HG02852 (cell line): ENCODE data around the gene ATXN1L.
"Not testable (repeated sequence)": the region's sequence is repeated elsewhere in the genome, so short reads cannot be mapped to it uniquely, and the experiment has no call there.

Experiments
- ATAC-seq: cut with Tn5 transposase; IDR thresholded peaks from one replicate; pipeline ENCODE4 v1.9.1; 2021; ENCODE audit warnings: mild to moderate bottlenecking, moderate library complexity; ENCODE audit not compliant: unreplicated experiment

ATXN1L gene

DNA sequence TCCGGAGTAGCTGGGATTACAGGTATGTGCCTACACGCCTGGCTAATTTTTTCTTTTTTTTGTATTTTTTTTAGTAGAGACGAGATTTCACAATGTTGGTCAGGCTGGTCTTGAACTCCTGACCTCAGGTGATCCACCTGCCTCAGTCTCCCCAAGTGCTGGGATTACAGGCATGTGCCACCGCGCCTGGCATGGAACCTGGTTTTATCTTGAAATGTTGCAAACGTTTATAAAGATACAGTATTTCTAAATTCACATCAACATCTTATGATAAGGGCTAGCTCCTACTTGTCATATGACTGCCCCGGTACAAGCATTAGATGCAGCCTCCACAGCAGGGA is 48.1 kb downstream of the ATXN1L start:
- ATAC-seq, result no peak

DNA sequence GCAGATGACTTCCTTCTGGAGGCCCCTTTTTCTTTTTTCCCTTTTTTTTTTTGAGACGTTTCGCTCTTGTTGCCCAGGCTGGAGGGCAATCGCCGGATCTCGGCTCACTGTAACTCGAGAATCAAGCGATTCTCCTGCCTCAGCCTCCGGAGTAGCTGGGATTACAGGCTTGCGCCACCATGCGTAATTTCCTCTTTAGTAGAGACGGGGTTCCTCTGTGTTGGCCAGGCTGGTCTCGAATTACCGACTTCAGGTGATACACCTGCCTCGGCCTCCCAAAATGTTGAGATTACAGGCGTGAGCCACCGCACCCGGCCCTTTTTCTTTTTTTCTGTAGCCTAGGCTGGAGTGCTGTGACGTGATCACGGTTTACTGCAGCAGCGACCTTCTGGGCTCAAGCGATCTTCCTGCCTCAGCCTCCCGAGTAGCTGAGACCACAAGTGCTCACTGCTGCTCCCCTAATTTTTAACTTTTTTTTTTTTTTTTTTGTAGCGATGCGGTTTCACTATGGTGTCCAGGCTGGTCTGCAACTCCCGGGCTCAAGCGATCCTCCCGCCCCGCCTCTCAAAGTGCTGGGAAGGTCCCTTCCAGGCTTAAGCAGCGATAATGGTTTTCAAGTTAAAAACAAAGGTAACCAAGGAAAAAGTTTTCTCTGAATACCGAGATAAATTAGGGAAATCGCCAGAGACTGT is 48.6 kb downstream of the ATXN1L start:
- ATAC-seq, result peak; percentile 8

DNA sequence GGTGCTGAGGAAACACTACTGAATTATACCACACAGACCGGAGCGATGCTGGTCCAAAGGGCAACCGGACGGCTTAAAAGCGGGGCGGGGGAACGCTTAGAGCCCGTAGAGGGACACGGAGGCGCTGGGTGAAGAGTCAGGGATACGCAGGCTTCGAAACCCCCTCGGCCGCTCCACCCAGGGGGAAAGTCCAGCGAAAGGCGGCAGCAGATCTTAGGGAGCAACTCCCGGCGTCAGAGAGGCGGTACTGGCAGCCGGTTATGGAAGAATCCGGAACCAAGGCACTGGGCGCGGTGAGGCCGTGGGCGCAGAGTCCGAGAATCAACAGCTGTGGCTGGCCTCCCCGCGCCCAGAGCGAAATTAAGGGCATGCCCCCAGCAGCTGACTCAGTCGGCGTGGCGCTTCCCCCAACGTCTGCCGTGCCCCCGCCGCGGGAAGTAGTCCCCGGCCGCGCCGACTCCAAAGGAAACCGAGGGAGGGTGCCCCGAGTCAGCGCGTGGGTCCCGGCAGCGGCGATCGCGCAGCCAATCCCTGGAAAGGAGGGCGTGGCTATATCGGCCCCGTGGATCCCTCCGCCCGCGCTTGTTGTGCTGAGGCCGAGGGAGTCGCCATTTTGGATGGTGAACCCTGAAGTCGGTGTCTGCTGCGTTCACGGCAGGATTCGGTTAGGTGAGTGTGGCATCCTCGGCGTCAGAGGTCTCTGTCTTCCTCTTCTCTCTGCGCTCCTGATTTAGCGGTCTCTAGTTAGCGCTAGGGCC is 49.3 kb downstream of the ATXN1L start, which contains the start of gene IST1:
TSS of gene IST1 (plus strand) at position 611 of the 758 bp plus-strand sequence. CDS start 20,110 bp downstream, outside the sequence.
- ATAC-seq, result peak; percentile 79

DNA sequence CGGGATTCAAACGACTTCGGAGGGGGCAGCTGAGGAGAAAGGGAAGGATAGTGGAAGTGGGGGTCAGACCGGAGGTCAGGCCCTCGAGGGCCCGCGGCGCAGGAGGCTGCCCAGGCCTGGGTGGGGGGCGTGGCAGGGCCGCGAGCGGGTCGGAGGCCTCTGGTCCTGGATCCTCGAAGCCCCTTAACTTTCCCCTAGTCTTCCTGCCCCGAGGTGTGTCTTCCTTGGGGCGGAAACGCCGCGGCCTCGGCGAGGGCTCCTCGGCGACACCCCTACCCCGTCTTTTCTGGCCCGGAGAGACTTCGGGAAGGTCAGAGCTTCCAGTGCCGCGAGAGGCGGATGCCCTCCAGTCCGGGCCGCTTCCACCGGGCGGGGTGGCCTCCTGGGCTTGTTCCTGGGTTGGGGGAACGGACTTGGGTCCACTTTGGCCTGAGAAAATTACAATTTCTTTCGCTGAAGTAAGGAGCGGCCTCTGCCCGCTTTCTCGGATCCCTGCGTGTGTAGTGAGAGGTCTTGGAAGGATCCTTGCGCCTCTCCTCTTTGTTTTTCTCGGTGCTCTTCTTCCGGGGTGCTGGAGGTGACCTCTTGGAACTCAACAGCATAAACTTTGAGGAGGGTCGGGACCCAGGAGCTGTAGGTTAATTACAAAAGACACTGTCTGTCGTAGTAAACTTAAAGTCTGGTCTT is 50.0 kb downstream of the ATXN1L start:
- ATAC-seq, result peak; percentile 29

DNA sequence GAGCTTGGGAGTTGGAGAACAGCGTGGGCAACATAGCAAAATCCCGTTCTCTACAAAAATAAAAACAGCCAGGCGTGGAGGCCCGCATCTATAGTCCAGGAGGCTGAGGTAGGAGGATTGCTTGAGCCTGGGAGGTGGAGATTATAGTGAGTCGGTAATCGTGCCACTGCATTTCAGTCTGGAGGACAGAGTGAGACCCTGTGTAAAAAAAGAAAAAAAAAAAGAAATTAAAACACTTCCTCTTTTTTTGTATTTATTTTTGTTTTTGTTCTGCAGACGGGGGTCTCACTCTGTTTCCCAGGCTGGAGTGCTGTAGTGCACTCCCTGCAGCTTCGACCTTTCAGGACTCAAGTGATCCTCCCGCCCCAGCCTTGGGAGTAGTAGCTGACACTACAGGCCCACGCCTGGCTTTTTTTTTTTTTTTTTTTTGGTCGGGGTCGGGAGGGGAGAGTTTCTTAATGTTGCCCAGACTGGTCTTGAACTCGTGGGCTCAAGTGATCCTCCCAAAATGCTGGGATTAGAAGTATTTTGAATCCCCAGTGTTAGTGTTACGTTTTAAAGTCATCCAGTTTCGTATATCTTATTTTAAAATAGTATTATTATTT is 51.1 kb downstream of the ATXN1L start:
- ATAC-seq, result no peak

DNA sequence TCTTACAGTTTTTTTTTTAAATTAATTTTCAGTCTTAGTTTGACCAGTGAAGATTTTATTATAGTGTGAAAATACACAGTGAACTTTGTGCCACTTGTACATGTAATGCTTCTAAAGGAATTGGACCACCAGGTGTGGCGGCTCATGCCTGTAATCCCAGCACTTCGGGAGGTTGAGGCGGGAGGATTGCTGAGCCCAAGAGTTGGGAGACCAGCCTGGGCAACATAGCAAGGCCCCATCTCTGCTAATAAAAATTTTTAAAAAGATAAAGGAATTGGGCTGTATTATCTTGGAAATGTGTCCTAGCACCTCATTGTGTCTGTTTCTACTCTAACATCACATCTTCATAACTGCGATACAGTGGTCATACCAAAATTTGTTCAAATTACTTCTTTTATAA is 53.4 kb downstream of the ATXN1L start:
- no peak for ATAC-seq

DNA sequence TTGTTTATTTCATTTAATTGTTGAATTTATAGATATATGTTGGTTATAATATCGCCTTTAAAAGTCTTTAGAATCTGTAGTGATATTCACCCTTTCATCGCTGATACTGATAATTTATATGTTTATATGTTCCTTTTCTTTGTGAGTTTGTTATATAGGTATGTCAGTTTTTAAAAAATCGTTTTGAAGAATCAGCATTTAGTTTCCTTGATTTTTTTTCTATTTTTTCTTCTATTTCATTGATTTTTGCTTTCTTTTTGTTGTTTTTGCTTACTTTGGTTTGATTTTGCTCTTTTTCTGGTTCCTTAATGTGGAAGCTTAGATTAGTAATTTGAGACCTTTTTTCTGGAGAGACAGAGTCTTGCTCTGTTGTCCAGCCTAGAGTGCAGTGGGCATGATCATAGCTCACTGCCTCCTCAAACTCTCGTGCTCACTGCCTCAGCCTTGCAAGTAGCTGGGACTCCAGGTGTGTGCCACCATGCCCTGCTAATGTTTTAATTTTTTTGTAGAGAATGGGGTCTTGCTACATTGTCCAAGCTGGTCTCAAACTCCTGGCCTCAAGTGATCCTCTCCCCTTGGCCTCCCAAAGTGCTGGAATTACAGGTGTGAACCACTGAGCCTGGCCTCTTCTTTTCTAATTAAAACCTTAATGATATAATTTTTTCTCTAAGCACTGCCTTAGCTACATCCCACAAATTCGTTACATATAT is 57.0 kb downstream of the ATXN1L start:
- no peak for ATAC-seq

DNA sequence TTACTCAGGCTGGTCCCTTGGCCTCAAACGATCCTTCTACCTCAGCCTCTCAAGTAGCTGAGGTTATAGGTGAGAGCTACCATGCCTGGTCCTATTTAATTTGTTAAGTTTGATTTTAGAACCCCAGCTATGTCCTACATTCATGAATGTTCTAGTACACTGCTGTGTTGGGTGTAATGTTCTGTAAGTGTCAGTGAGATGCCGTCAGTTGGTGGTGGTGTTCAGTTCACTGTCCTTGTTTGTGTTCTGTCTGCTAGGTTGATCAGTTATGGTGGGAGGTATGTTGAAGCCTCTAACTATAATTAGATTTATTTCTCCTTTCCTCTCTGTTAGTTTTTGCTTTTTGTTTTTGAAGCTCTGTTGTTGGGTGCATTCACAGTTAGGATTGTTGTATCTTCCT is 57.8 kb downstream of the ATXN1L start:
- ATAC-seq, result no peak

DNA sequence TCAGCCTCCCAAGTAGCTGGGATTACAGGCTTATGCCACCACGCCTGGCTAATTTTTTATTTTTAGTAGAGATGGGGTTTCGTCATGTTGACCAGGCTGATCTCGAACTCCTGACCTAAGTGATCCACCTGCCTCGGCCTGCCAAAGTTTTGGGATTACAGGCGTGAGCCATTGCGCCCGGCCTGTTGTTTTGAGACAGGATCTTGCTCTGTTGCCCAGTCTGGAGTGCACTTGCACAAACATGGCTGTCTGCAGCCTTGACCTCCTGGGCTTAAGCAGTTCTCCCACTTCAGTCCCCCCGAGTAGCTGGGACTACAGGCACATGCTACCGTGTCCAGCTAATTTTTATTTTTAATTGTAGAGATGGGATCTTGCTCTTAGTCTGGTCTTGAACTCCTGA is 58.5 kb downstream of the ATXN1L start:
- no peak for ATAC-seq

DNA sequence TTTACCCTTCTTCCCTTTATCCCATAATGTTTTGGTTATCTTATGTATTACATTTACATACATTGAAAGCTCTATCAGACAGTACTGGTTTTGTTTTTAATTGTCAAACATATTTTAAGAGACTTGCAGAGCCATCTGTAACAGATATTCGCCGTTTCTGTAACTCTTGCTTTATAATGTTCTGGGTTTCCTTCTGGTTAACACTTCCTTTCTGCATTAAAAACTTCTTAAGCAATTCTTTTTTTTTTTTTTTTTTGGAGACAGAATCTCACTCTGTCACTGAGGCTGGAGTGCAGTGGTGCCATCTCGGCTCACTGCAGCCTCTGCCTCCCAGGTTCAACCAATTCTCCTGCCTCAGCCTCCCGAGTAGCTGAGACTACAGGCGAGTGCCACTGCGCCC is 60.0 kb downstream of the ATXN1L start:
- ATAC-seq, result not testable (repeated sequence)
